Mucosa of descending colon (tissue), 3 donors: ENCODE results near the gene TUT4. TPM values are rescaled to one million over a fixed set of nuclear protein-coding genes. Genes with fewer than 3 reads are reported as not detected.

Source experiments
- ATAC-seq: fragments of 200-7000 bp; cut with Tn5 transposase; one replicate; pipeline ENCODE4 v1.9.1; 2020; ENCODE audit warnings: mild to moderate bottlenecking, moderate library complexity
- DNase-seq, 3 donors: peaks; one replicate each; pipeline ENCODE4 v3.0.0-alpha.2; 2020
- H3K36me3 ChIP-seq: fragments of 200-600 bp; one replicate; pipeline ENCODE4 v1.8.0; 2021; ENCODE audit warnings: low read depth, mild to moderate bottlenecking
- H3K4me1 ChIP-seq: fragments of 200-600 bp; one replicate; pipeline ENCODE4 v1.8.0; 2021; ENCODE audit warnings: low read depth, mild to moderate bottlenecking
- H3K4me3 ChIP-seq: fragments of 200-600 bp; one replicate; pipeline ENCODE4 v1.8.0; 2021; ENCODE audit warnings: mild to moderate bottlenecking
- H3K9me3 ChIP-seq: fragments of 200-600 bp; one replicate; pipeline ENCODE4 v1.8.0; 2021; ENCODE audit warnings: mild to moderate bottlenecking
- intact Hi-C, 2 donors: fragments of 100-400 bp; cut with DNase I in 1 of 2; cut with micrococcal nuclease in 1 of 2; formaldehyde crosslinking; loops; one replicate each; pipeline versions ENCODE4 v1.11.0 to v1.11.1; 2022; cut with DNase I, micrococcal nuclease
- total RNA-seq, 3 donors: library from RNA; stranded (reverse); fragmentation: NEBNext Ultra II Directional in 2 of 3; extraction: Animal tissue kit (Norgen Biotek cat#: 25700) in 2 of 3; gene quantifications; one replicate each; pipeline versions ENCODE4 v1.2.1 to v1.2.4, GENCODE V29; 2021 to 2023
- TF ChIP-seq, protein P1 (sequence below): fragments of 200-600 bp; IDR thresholded peaks from one replicate; pipeline ENCODE4 v1.8.0; 2022; ENCODE audit warnings: antibody characterized with exemption, mild to moderate bottlenecking
- donor health status: DM: no; HTN: no; CAD: no; lungs with moderate emphysema.
- donor health status: DM: no; HTN: no; CAD: no.
- donor health status: DM: no; HTN: yes; CAD: no.

TUT4 gene
- total RNA-seq, 3 donors from 2014 or later = 17.9 to 51.7 (median 20.8) TPM

DNA sequence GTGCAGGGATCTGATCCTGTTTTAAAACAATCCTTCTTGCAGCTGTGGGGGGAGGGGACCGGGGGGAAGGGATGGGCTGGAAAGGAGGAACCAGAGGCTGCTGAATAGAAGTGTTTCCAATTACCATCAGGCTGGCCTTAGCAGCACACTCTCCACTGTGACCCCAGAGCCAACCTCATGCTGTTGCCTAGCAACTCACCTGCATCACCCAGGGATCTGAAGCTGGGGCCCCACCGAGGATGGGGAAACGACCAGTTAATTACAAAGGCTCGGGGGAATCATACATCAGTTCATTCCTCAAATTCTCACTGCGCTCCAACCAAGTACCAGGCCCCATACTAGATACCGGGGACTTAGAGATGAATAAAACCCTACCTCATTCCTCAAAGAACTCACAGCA lies 37.4 kb upstream of the TUT4 start:
- no peaks in the 10 kb centered on the region for H3K9me3 ChIP-seq
- no peak overlapping the region for H3K4me3 ChIP-seq
- no peaks in the 10 kb centered on the region for H3K4me1 ChIP-seq
- TF ChIP-seq, protein P1, sequence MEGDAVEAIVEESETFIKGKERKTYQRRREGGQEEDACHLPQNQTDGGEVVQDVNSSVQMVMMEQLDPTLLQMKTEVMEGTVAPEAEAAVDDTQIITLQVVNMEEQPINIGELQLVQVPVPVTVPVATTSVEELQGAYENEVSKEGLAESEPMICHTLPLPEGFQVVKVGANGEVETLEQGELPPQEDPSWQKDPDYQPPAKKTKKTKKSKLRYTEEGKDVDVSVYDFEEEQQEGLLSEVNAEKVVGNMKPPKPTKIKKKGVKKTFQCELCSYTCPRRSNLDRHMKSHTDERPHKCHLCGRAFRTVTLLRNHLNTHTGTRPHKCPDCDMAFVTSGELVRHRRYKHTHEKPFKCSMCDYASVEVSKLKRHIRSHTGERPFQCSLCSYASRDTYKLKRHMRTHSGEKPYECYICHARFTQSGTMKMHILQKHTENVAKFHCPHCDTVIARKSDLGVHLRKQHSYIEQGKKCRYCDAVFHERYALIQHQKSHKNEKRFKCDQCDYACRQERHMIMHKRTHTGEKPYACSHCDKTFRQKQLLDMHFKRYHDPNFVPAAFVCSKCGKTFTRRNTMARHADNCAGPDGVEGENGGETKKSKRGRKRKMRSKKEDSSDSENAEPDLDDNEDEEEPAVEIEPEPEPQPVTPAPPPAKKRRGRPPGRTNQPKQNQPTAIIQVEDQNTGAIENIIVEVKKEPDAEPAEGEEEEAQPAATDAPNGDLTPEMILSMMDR = no peak
- ATAC-seq (no peak), DNase-seq (no peak)
- intact Hi-C loops = no loop called here
- H3K36me3 ChIP-seq = no peaks in the 10 kb centered on the region

DNA sequence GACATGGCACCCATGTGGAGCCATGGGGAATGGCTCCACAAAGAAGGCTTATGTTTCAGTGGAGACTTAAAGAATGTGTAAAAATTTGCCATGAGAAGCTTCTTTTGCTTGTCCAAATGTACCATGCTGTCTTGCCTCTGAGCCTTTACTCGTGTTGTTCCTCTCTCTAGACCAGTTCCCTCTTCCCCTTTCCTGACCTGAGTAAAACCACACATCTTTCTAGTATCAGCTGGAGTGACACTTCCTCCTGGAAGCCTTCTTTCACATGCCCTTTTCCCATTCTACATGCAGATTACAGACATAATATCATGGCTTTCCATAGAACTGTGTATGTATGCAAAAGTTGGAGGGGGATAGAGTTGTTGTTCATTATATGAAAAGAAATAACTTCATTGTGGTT lies 35.6 kb upstream of the TUT4 start:
- no peak overlapping the region for H3K4me3 ChIP-seq
- H3K9me3 ChIP-seq = no peaks in the 10 kb centered on the region
- no peaks in the 10 kb centered on the region for H3K36me3 ChIP-seq
- ATAC-seq = no peak
- no peaks in the 10 kb centered on the region for H3K4me1 ChIP-seq
- TF ChIP-seq, protein P1 = no peak
- intact Hi-C loops = no loop called here
- DNase-seq = no peak

DNA sequence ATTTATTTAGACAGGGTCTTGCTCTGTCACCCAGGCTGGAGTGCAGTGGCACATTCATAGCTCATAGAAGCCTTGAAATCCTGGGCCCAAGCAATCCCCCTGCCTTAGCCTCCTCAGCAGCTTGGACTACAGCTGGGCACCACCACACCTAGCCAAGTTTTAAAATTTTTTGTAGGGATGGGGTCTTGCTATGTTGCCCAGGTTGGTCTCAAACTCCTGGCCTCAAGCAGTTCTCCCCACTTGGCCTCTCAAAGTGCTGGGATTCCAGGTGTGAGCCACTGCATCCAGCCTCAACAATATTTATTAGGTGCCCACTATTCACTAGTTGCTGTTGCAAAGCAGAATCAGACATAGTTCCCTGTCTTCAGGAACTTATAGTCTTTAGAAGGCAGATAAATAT lies 35.1 kb upstream of the TUT4 start:
- Histone ChIP-seq H3K4me1 (no peaks in the 10 kb centered on the region), H3K9me3 (no peaks in the 10 kb centered on the region), H3K36me3 (no peaks in the 10 kb centered on the region), H3K4me3 (no peak overlapping the region)
- ATAC-seq (no peak), DNase-seq (no peak)
- intact Hi-C loops = no loop called here
- TF ChIP-seq, protein P1 = no peak

DNA sequence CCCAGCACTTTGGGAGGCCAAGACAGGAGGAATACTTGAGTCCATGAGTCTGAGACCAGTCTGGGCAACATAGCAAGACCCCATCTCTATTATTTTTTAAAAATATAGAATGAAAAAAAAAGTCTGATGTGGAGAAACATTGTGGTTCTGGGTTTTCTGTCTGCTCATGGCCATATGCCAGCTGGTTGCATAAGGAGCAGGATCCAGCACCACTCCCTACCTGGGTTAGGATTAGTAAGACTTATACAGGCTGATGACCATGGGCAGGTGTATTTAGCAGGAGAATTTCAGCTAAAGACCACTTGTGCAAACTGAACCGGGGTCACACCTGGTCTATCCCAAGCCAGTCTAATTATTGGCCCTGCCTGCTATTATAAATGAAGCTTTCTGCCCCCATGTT lies 32.6 kb upstream of the TUT4 start:
- Histone ChIP-seq H3K9me3 (no peaks in the 10 kb centered on the region), H3K36me3 (no peaks in the 10 kb centered on the region), H3K4me1 (no peaks in the 10 kb centered on the region), H3K4me3 (no peak overlapping the region)
- ATAC-seq (no peak), DNase-seq (no peak)
- TF ChIP-seq, protein P1 = no peak
- intact Hi-C loops = no loop called here

DNA sequence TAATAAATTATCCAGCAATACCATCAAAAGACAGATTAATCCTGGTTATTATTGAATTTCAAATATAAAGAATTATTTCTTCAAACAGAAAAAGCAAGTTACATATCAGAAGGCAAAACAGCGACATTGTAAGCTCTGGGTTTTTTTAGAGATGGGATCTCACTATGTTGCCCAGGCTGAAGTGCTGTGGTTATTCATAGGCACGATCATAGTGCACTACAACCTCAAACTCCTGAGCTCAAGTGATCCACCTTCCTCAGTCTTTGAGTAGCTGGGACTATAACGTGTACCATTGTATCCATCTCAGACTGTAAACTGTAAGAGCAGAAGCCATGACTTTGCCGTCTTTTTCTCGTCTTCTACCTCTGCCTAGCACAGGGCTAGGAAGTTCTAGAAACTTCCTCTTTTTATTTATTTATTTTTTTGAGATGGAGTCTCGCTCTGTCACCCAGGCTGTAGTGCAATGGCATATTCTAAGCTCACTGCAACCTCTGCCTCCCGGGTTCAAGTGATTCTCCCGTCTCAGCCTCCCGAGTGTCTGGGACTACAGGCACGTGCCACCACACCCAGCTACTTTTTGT lies 29.3 kb upstream of the TUT4 start:
- H3K4me1 ChIP-seq = no peaks in the 10 kb centered on the region
- intact Hi-C loops = no loop called here
- ATAC-seq = no peak
- no peaks in the 10 kb centered on the region for H3K9me3 ChIP-seq
- H3K4me3 ChIP-seq = no peak overlapping the region
- TF ChIP-seq, protein P1 = no peak
- H3K36me3 ChIP-seq = no peaks in the 10 kb centered on the region
- DNase-seq = no peak

DNA sequence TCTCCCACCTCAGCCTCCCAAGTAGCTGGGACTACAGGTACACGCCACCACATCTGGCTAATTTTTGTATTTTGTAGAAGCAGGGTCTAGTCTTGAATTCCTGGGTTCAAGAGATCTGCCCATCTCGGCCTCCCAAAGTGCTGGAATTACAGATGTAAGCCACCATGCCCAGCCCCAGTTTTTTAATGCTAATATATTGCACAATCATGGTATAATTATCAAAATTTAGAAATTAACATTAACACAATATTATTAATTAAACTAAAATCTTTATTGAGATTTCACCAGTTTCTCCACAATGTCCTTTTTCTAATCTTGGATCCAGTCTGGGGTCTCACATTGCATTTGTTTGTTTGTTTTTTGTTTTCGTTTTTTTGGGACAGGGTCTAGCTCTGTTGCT lies 27.4 kb upstream of the TUT4 start:
- no peaks in the 10 kb centered on the region for H3K36me3 ChIP-seq
- TF ChIP-seq, protein P1 = no peak
- intact Hi-C loops = no loop called here
- H3K4me3 ChIP-seq = no peak overlapping the region
- no peaks in the 10 kb centered on the region for H3K4me1 ChIP-seq
- H3K9me3 ChIP-seq = no peaks in the 10 kb centered on the region
- DNase-seq = no peak
- ATAC-seq = no peak
